HCT116 (cell line): ENCODE data around the gene AMOTL2.

ENCODE experiments used
- ATF3 ChIP-seq: IDR thresholded peaks from 2 replicates; pipeline ENCODE4 v1.6.1; 2012
- CEBPB ChIP-seq: IDR thresholded peaks from 2 replicates; pipeline ENCODE4 v1.6.1; 2012; ENCODE audit warnings: low read depth
- EZH2 ChIP-seq: fragments of 200-600 bp; sonication (generic); IDR thresholded peaks from 2 replicates; pipeline ENCODE4 v1.6.1; 2017; ENCODE audit warnings: antibody characterized with exemption, mixed run types
- EZH2phosphoT487 ChIP-seq: fragments of 200-600 bp; IDR thresholded peaks from 2 replicates; pipeline ENCODE4 v1.6.1; 2018; ENCODE audit warnings: antibody characterized with exemption, borderline replicate concordance
- JUND ChIP-seq: IDR thresholded peaks from 2 replicates; pipeline ENCODE4 v1.6.1; 2012
- POLR2A ChIP-seq: IDR thresholded peaks from 2 replicates; pipeline ENCODE4 v1.7.0; 2011; ENCODE audit warnings: borderline replicate concordance; ENCODE audit not compliant: insufficient read depth, insufficient read length; ENCODE audit errors: extremely low read depth
- POLR2AphosphoS5 ChIP-seq: IDR thresholded peaks from 2 replicates; pipeline ENCODE4 v1.6.1; 2011; ENCODE audit warnings: mild to moderate bottlenecking, low read depth, low read length, moderate library complexity
- RAD21 ChIP-seq: IDR thresholded peaks from 2 replicates; pipeline ENCODE4 v1.6.1; 2012; ENCODE audit warnings: low read depth, mild to moderate bottlenecking
- REST ChIP-seq: IDR thresholded peaks from 2 replicates; pipeline ENCODE4 v1.6.1; 2012; ENCODE audit warnings: low read depth
- YY1 ChIP-seq: IDR thresholded peaks from 2 replicates; pipeline ENCODE4 v1.6.1; 2011; ENCODE audit warnings: low read length, low read depth, moderate library complexity, mild to moderate bottlenecking; ENCODE audit not compliant: insufficient replicate concordance; ENCODE audit errors: extremely low read depth
- ZFX ChIP-seq: fragments of 450-650 bp; IDR thresholded peaks from 2 replicates; pipeline ENCODE4 v1.6.1; 2017
- ZNF274 ChIP-seq: fragments of 200-500 bp; sonication (Bioruptor generic); IDR thresholded peaks from 2 replicates; pipeline ENCODE4 v1.6.1; 2014; ENCODE audit warnings: mild to moderate bottlenecking, low read depth, low read length, inconsistent platforms
- TF ChIP-seq, protein P1 (sequence below), 3 experiments: fragments of 200-600 bp in 1 of 3; sonication (generic) in 1 of 3; IDR thresholded peaks in 2 of 3; conservative IDR thresholded peaks in 1 of 3; 2 replicates each; pipeline ENCODE4 v1.5.1; 2012 to 2017; ENCODE audit warnings: low read depth in 2 of 3, low read length in 2 of 3, antibody characterized with exemption in 1 of 3, borderline replicate concordance in 1 of 3, control low read depth in 1 of 3, mild to moderate bottlenecking in 1 of 3, mixed read lengths in 1 of 3, mixed run types in 1 of 3, moderate library complexity in 1 of 3; ENCODE audit not compliant: insufficient read depth in 1 of 3

DNA sequence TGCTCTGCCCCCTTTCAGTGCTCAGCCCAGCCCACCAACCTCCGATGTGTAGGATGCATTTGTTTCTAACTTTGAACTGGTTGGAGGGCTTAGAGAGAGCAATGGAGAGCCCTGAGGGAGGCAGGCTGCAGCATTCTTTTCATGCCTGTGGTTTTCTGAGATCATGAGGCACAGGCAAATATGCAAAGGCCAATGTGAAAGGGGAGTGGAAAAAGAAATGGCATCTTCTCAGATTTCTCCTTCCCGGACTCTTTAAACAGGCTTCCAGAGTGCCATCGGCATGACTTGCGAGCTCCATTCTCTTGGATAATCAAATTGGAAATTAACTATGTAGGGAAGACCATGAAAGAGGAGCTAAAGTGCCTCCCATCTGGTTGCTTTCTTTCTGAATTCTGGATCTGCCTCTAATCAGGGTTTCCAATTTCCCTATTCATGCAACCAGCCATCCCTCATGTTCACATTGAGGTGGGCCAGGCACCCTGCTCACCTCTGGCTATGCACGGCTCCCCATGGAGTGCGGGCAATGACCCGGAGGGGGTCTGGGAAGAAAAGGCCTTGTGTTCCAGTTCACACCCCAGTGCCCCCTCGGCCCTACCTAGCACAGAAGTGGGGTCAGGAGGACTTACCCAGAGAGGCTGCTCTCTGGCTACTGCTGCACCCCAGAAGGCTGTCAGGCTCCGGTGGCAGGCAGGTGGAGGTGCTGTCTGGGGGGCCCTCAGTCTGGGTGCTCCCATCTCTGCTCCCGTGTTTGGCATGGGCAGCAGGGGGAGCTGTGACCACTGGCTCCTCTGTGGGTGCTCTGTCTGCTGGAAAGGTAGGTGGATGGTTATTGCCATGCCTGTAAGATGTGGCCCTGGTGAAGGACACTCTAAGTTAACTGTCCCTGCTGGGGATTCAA is 16.1 kb downstream of the AMOTL2 start:
- TF ChIP-seq JUND, result no peak
- TF ChIP-seq, protein P1, sequence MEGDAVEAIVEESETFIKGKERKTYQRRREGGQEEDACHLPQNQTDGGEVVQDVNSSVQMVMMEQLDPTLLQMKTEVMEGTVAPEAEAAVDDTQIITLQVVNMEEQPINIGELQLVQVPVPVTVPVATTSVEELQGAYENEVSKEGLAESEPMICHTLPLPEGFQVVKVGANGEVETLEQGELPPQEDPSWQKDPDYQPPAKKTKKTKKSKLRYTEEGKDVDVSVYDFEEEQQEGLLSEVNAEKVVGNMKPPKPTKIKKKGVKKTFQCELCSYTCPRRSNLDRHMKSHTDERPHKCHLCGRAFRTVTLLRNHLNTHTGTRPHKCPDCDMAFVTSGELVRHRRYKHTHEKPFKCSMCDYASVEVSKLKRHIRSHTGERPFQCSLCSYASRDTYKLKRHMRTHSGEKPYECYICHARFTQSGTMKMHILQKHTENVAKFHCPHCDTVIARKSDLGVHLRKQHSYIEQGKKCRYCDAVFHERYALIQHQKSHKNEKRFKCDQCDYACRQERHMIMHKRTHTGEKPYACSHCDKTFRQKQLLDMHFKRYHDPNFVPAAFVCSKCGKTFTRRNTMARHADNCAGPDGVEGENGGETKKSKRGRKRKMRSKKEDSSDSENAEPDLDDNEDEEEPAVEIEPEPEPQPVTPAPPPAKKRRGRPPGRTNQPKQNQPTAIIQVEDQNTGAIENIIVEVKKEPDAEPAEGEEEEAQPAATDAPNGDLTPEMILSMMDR (IDR thresholded peaks at IDR 0.05 in 2 of 3, conservative IDR thresholded peaks at IDR 0.05 in 1 of 3; ENCODE audit: borderline replicate concordance in 1 of 3, insufficient read depth in 1 of 3, low read depth in 2 of 3, low read length in 2 of 3), result peak; percentile 44 to 68 (median 68); a peak in 5 of 6 replicates
- TF ChIP-seq POLR2A, result no peak
- no peak for TF ChIP-seq ZFX
- TF ChIP-seq EZH2phosphoT487, result no peak
- TF ChIP-seq RAD21, result peak; percentile 56
- TF ChIP-seq YY1, result no peak
- TF ChIP-seq ATF3, result no peak
- no peak for TF ChIP-seq CEBPB
- no peak for TF ChIP-seq REST
- TF ChIP-seq POLR2AphosphoS5, result no peak
- TF ChIP-seq EZH2, result no peak
- no peak for TF ChIP-seq ZNF274
